ENCODE results near the gene PLPP7. TPM values are rescaled to one million over a fixed set of nuclear protein-coding genes. Genes with fewer than 3 reads are reported as not detected.

The PLPP7 gene
- polyA plus RNA-seq, 3 donors from 2014 or later, result 0.44 to 1.4 (median 1.2) TPM

DNA sequence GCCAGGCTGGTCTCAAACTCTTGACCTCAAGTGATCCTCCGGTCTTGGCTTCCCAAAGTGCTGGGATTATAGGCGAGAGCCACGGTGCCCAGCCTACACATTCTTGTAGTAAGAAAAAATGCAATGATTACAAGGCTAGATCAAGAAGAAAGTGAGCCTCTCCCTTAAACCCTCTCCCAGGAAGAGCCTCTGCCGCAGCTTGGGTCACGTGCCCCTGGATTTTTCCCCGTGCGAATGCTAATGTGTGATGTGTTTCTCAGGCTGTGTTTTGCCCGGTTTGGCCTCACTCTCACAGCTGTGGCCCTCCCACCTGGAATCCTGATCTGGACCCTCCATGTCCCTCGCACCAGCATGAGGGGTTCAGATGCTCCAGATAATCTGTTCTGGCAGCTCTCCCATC lies 6.9 kb downstream of the PLPP7 start:
- Mint-ChIP-seq H3K4me1 (no peaks in the 10 kb centered on the region), H3K27me3 (ENCODE audit: low read depth in 3 of 3) (peaks cover 0 to 4% (median 0%) of the 10 kb centered on the region in 3 donors), H3K4me3 (no peak overlapping the region), H3K9me3 (peaks cover 0 to 2% (median 0%) of the 10 kb centered on the region in 6 donors), H3K36me3 (no peaks in the 10 kb centered on the region), H3K27ac (no peak overlapping the region)
- no peak for DNase-seq

DNA sequence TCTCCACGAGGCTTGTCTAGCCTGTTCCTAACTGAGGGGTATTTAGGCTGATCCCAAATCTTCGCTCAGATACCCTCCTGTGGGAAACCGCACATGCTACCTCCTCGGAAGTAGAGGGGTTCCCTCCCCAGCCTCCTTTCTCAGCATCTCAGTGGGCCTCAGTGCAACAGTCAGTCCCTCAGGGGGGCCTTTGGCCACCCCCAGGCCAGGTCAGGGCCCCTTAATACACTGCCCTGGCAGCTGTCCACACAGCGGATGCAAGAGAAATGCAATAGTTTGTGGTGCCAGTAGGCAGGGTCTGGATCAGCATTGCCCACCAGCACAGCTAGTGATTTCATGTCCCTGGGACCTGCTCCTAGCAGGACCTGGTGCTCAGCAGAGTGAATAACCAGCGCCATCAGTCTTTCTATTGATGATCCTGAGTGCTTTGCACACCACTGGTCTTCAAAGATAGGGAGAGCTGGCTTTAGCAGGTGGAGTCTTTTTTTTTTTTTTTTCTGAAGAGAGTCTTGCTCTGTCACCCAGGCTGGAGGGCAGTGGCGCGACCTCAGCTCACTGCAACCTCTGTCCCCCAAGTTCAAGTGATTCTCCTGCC lies 7.5 kb downstream of the PLPP7 start:
- H3K27me3 Mint-ChIP-seq (ENCODE audit: low read depth in 3 of 3), result peaks cover 0 to 4% (median 0%) of the 10 kb centered on the region in 3 donors
- no peaks in the 10 kb centered on the region for H3K36me3 Mint-ChIP-seq
- peak overlapping the region in 1 of 6 donors; percentile 19 for H3K27ac Mint-ChIP-seq
- peaks cover 0 to 2% (median 0%) of the 10 kb centered on the region in 6 donors for H3K9me3 Mint-ChIP-seq
- DNase-seq, result no peak
- no peaks in the 10 kb centered on the region for H3K4me1 Mint-ChIP-seq
- no peak overlapping the region for H3K4me3 Mint-ChIP-seq

DNA sequence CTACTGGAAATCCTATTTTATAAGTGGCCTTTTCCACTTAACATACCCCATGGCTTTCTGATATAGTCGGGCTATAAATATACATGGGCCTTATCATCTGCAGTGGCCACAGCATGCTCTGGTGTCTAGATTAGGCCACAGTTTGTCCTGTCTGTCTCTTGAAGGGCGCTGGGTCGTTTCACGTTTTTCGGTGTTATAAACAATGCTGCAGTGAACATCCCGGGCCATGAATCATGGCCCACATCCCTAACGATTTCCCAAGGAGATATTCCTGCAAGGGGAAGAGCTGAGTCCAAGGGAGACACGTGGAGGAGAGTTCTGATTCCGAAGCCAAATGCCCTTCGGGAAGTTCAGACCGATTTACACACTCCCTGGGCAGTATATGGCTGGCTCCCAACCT lies 8.4 kb downstream of the PLPP7 start:
- H3K27me3 Mint-ChIP-seq (ENCODE audit: low read depth in 3 of 3), result no peaks in the 10 kb centered on the region
- H3K27ac Mint-ChIP-seq, result no peak overlapping the region
- H3K4me3 Mint-ChIP-seq, result no peak overlapping the region
- H3K36me3 Mint-ChIP-seq, result no peaks in the 10 kb centered on the region
- no peaks in the 10 kb centered on the region for H3K9me3 Mint-ChIP-seq
- H3K4me1 Mint-ChIP-seq, result no peaks in the 10 kb centered on the region
- DNase-seq, result no peak

GRCh38 chr9:131298341-131298740 lies 8.8 kb downstream of the PLPP7 start:
- Mint-ChIP-seq H3K36me3 (no peaks in the 10 kb centered on the region), H3K27ac (no peak overlapping the region), H3K4me1 (no peaks in the 10 kb centered on the region), H3K27me3 (ENCODE audit: low read depth in 3 of 3) (no peaks in the 10 kb centered on the region), H3K4me3 (no peak overlapping the region), H3K9me3 (no peaks in the 10 kb centered on the region)
- DNase-seq, result no peak

GRCh38 chr9:131298816-131299215 lies 9.3 kb downstream of the PLPP7 start:
- no peaks in the 10 kb centered on the region for H3K9me3 Mint-ChIP-seq
- no peaks in the 10 kb centered on the region for H3K4me1 Mint-ChIP-seq
- no peak overlapping the region for H3K27ac Mint-ChIP-seq
- no peaks in the 10 kb centered on the region for H3K27me3 Mint-ChIP-seq (ENCODE audit: low read depth in 3 of 3)
- no peak for DNase-seq
- no peaks in the 10 kb centered on the region for H3K36me3 Mint-ChIP-seq
- H3K4me3 Mint-ChIP-seq, result no peak overlapping the region

- DNase-seq, result no peak
- no peaks in the 10 kb centered on the region for H3K9me3 Mint-ChIP-seq
- no peaks in the 10 kb centered on the region for H3K4me1 Mint-ChIP-seq
- no peaks in the 10 kb centered on the region for H3K36me3 Mint-ChIP-seq
- H3K27me3 Mint-ChIP-seq (ENCODE audit: low read depth in 3 of 3), result no peaks in the 10 kb centered on the region
- no peak overlapping the region for H3K4me3 Mint-ChIP-seq
- H3K27ac Mint-ChIP-seq, result no peak overlapping the region
Observed at GRCh38 chr9:131299346-131299960, 9.9 kb downstream of the PLPP7 start.

GRCh38 chr9:131299961-131300347 lies 10.4 kb downstream of the PLPP7 start:
- no peak for DNase-seq
- no peaks in the 10 kb centered on the region for H3K4me1 Mint-ChIP-seq
- H3K27ac Mint-ChIP-seq, result peak overlapping the region in 1 of 6 donors; percentile 58
- no peaks in the 10 kb centered on the region for H3K27me3 Mint-ChIP-seq (ENCODE audit: low read depth in 3 of 3)
- no peaks in the 10 kb centered on the region for H3K36me3 Mint-ChIP-seq
- no peaks in the 10 kb centered on the region for H3K9me3 Mint-ChIP-seq
- no peak overlapping the region for H3K4me3 Mint-ChIP-seq

DNA sequence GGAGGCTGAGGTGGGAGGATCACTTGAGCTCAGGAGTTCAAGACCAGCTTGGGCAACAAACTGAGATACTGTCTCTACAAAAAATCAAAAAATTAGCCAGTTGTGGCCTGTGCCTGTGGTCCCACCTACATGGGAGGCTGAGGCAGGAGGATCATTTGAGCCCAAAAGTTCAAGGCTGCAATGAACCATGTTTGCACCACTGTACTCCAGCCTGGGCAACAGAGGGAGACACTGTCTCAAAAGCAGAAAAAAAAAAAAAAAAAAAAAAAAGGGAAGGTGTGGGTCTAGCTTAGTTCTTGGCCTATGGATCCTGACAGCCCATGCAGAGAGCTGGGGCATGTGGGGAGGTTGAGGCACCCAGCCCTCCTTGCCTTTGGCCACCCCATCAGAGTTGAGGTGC lies 10.9 kb downstream of the PLPP7 start:
- Mint-ChIP-seq H3K27me3 (ENCODE audit: low read depth in 3 of 3) (no peaks in the 10 kb centered on the region), H3K9me3 (no peaks in the 10 kb centered on the region), H3K4me3 (no peak overlapping the region), H3K27ac (no peak overlapping the region), H3K4me1 (no peaks in the 10 kb centered on the region), H3K36me3 (no peaks in the 10 kb centered on the region)
- no peak for DNase-seq

DNA sequence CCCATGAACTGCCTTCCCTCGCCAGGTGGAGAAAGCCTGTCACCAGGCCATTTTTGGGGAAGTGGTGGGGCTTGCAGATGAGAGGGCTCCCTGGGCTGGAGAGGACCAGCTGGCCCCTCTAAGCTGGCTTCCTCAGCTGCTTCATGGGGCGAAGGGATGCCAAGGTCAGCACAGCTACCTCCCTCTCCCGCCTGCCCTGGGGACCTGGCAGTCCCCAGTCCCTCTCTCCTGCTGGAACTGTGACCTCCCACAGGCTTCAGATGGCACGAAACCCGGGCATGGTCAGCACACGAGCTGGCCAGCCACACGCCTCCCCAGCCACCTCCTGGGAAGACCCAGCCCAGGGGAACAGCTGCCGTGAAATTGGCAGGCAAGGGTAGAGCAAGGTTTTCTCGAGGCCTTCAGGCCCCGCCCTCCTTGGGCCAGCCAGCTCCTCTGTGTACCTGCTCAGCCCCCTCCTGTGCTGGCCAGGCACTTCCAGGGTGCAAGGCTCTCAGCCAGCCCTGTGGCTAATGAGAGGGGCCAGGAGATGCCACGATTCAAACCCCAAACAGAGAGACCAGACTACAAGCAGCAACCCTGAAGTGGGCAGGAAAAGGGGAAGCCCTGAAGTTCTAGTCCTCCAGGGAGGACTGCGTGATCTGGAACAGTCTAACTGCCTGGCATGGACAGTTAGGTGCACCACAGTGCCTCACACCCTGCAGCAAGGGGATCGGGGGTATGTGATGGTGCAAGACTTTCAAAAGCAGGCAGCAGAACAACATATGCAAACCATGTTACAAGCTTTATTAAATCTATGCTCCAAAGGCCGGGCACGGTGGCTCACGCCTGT lies 12.9 kb downstream of the PLPP7 start:
- Mint-ChIP-seq H3K36me3 (no peaks in the 10 kb centered on the region), H3K27me3 (ENCODE audit: low read depth in 3 of 3) (no peaks in the 10 kb centered on the region), H3K27ac (no peak overlapping the region), H3K9me3 (no peaks in the 10 kb centered on the region), H3K4me1 (no peaks in the 10 kb centered on the region), H3K4me3 (no peak overlapping the region)
- no peak for DNase-seq

- Mint-ChIP-seq H3K27me3 (ENCODE audit: low read depth in 3 of 3) (peaks cover 0 to 1% (median 0%) of the 10 kb centered on the region in 3 donors), H3K27ac (no peak overlapping the region), H3K36me3 (no peaks in the 10 kb centered on the region), H3K9me3 (no peaks in the 10 kb centered on the region), H3K4me1 (no peaks in the 10 kb centered on the region), H3K4me3 (no peak overlapping the region)
- no peak for DNase-seq
Observed at GRCh38 chr9:131303381-131304321, 14.1 kb downstream of the PLPP7 start.

DNA sequence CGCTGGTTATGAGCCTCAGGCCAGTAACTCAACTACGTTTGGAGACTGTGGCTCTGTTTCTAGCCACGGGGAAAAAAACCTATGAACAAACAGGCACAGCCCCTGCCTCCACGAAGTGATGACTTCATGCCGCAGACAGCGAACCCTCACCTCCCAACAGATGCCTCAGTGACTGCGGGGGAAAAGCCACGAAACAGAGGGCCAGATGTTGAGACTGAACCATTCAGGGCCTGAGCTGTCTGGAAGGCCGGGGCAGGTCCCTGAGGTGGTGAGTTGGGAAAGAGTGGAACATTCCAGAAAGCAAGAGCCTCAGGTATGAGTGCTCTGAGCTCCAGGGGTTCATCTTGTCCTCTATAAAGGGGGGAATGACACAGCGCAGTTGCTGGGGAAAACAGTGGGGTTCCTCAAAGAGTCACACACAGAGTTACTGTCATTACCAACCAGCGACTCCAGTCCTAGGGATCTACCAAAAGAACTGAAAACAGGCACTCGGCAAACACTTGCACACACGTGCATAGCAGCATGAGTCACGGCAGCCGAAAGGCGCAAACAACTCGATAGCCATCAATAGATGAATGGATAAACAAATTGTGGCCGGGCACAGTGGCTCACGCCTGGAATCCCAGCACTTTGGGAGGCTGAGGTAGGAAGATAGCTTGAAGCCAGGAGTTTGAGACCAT lies 15.3 kb downstream of the PLPP7 start:
- DNase-seq, result no peak
- Mint-ChIP-seq H3K27me3 (ENCODE audit: low read depth in 3 of 3) (peaks cover 0 to 1% (median 0%) of the 10 kb centered on the region in 3 donors), H3K4me1 (no peaks in the 10 kb centered on the region), H3K9me3 (no peaks in the 10 kb centered on the region), H3K36me3 (no peaks in the 10 kb centered on the region), H3K27ac (peak overlapping the region in 2 of 6 donors; percentile 7 to 31), H3K4me3 (no peak overlapping the region)

GRCh38 chr9:131306397-131307004 lies 17.0 kb downstream of the PLPP7 start:
- Mint-ChIP-seq H3K27me3 (ENCODE audit: low read depth in 3 of 3) (peaks cover 0 to 1% (median 0%) of the 10 kb centered on the region in 3 donors), H3K4me1 (peaks cover 9 to 12% of the 10 kb centered on the region in 2 donors), H3K36me3 (no peaks in the 10 kb centered on the region), H3K9me3 (no peaks in the 10 kb centered on the region), H3K27ac (peak overlapping the region in 1 of 6 donors; percentile 24), H3K4me3 (no peak overlapping the region)
- DNase-seq, result no peak

DNA sequence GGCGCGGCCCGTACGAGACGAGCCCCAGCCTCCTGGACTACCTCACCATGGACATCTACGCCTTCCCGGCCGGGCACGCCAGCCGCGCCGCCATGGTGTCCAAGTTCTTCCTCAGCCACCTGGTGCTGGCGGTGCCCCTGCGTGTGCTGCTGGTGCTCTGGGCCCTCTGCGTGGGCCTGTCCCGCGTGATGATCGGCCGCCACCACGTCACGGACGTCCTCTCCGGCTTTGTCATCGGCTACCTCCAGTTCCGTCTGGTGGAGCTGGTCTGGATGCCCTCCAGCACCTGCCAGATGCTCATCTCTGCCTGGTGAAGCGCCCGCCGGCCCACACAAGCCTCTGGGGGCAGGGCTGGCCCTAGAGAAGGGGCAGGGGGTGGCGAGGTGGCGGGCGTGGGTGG lies 18.5 kb downstream of the PLPP7 start:
- no peak overlapping the region for H3K4me3 Mint-ChIP-seq
- H3K27me3 Mint-ChIP-seq (ENCODE audit: low read depth in 3 of 3), result peaks cover 0 to 1% (median 0%) of the 10 kb centered on the region in 3 donors
- DNase-seq, result no peak
- H3K27ac Mint-ChIP-seq, result no peak overlapping the region
- H3K9me3 Mint-ChIP-seq, result no peaks in the 10 kb centered on the region
- H3K4me1 Mint-ChIP-seq, result peaks cover 9 to 12% of the 10 kb centered on the region in 2 donors
- no peaks in the 10 kb centered on the region for H3K36me3 Mint-ChIP-seq
